Stimulated activated CD4-positive, alpha-beta T cell treated with anti-CD3 and anti-CD28 coated beads, TNF-alpha, amount 100 ng/mL, for 24 hours (primary cell): Measurements from ENCODE around the gene PRSS1.

Source experiments
- DNase-seq, 3 experiments: peaks; one replicate each; pipeline ENCODE4 v3.0.0-alpha.2; 2020; ENCODE audit warnings: low read depth in 3 of 3

The PRSS1 gene

GRCh38 chr7:142793156-142793555 lies 43.9 kb downstream of the PRSS1 start:
- DNase-seq, result no peak

GRCh38 chr7:142795339-142795863 lies 46.1 kb downstream of the PRSS1 start:
- DNase-seq, result peak in 1 of 3 experiments; percentile 65

GRCh38 chr7:142796001-142796500 lies 46.8 kb downstream of the PRSS1 start:
- no peak for DNase-seq

- DNase-seq, result no peak
Measured at GRCh38 chr7:142796501-142797390, 47.5 kb downstream of the PRSS1 start.

GRCh38 chr7:142797391-142798377 lies 48.4 kb downstream of the PRSS1 start:
- DNase-seq, result no peak

- no peak for DNase-seq
Measured at GRCh38 chr7:142798451-142799436, 49.5 kb downstream of the PRSS1 start.

GRCh38 chr7:142799437-142799835 lies 50.2 kb downstream of the PRSS1 start:
- DNase-seq, result no peak

- no peak for DNase-seq
Measured at GRCh38 chr7:142800088-142800487, 50.8 kb downstream of the PRSS1 start.

GRCh38 chr7:142800699-142801260 lies 51.5 kb downstream of the PRSS1 start:
- no peak for DNase-seq

- no peak for DNase-seq
Measured at GRCh38 chr7:142801601-142802295, 52.5 kb downstream of the PRSS1 start.

GRCh38 chr7:142802301-142802700 lies 53.0 kb downstream of the PRSS1 start:
- DNase-seq, result no peak
